Mesothelial cell of epicardium (in vitro differentiated cells): ENCODE results near the gene ATP4B. TPM values are rescaled to one million over a fixed set of nuclear protein-coding genes. Genes with fewer than 3 reads are reported as not detected.

Experiments
- DNase-seq, 2 experiments: peaks; one replicate each; pipeline ENCODE4 v3.0.0; 2021; ENCODE audit warnings: low spot score in 2 of 2; ENCODE audit not compliant: unreplicated experiment in 2 of 2
- H3K27ac Mint-ChIP-seq: 2 replicates; pipeline ENCODE4 v1.8.0; 2021; ENCODE audit warnings: mixed read lengths
- H3K27me3 Mint-ChIP-seq: 2 replicates; pipeline ENCODE4 v1.8.0; 2021; ENCODE audit warnings: low read depth, mixed read lengths
- H3K36me3 Mint-ChIP-seq: 2 replicates; pipeline ENCODE4 v1.8.0; 2021; ENCODE audit warnings: mixed read lengths
- H3K4me1 Mint-ChIP-seq: 2 replicates; pipeline ENCODE4 v1.8.0; 2021; ENCODE audit warnings: mixed read lengths
- H3K4me3 Mint-ChIP-seq: 2 replicates; pipeline ENCODE4 v1.8.0; 2021; ENCODE audit warnings: mild to moderate bottlenecking, moderate library complexity, mixed read lengths
- H3K9me3 Mint-ChIP-seq: 2 replicates; pipeline ENCODE4 v1.8.0; 2021; ENCODE audit warnings: mixed read lengths
- total RNA-seq: library from RNA; stranded (reverse); gene quantifications from 3 replicates; pipeline ENCODE4 v1.2.1, GENCODE V29; 2021
- TF ChIP-seq, protein P1 (sequence below): fragments of 200-600 bp; sonication (generic); IDR thresholded peaks from one replicate; pipeline ENCODE4 v1.5.0; 2021; ENCODE audit warnings: antibody characterized with exemption; ENCODE audit not compliant: unreplicated experiment

The ATP4B gene
- total RNA-seq, 1 donor from 2014 or later = not detected

DNA sequence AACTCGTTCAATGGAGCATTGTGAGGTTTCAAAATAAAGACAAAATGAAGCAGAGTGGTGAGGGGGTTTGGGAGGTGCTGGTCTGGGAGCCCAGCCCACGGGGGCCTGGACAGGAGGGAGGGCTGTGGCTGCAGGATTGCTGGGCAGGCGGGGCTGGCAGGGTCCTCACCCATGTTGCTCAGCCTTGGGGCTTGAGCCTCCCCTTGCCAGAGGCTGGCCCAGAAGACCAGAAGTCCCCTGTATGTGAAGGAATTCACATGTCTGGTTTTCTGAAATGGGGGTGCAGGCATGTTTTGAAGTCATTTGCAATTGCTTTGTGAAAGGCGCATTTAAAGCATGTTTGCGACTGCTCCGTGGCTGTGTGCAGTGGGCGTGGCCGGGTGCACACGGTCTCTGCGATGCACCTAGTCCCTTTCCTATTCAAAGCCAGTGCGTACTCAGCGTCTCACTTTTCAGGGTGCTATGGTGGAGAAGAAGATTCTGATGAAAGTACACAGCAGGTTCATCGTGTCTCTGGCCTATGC lies 11.3 kb upstream of the ATP4B start:
- Mint-ChIP-seq H3K27me3 (no peaks in the 10 kb centered on the region), H3K36me3 (no peaks in the 10 kb centered on the region), H3K9me3 (no peaks in the 10 kb centered on the region), H3K4me3 (no peak overlapping the region), H3K4me1 (no peaks in the 10 kb centered on the region), H3K27ac (no peak overlapping the region)
- peak; percentile 10 to 29 for DNase-seq
- TF ChIP-seq, protein P1, sequence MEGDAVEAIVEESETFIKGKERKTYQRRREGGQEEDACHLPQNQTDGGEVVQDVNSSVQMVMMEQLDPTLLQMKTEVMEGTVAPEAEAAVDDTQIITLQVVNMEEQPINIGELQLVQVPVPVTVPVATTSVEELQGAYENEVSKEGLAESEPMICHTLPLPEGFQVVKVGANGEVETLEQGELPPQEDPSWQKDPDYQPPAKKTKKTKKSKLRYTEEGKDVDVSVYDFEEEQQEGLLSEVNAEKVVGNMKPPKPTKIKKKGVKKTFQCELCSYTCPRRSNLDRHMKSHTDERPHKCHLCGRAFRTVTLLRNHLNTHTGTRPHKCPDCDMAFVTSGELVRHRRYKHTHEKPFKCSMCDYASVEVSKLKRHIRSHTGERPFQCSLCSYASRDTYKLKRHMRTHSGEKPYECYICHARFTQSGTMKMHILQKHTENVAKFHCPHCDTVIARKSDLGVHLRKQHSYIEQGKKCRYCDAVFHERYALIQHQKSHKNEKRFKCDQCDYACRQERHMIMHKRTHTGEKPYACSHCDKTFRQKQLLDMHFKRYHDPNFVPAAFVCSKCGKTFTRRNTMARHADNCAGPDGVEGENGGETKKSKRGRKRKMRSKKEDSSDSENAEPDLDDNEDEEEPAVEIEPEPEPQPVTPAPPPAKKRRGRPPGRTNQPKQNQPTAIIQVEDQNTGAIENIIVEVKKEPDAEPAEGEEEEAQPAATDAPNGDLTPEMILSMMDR = no peak

DNA sequence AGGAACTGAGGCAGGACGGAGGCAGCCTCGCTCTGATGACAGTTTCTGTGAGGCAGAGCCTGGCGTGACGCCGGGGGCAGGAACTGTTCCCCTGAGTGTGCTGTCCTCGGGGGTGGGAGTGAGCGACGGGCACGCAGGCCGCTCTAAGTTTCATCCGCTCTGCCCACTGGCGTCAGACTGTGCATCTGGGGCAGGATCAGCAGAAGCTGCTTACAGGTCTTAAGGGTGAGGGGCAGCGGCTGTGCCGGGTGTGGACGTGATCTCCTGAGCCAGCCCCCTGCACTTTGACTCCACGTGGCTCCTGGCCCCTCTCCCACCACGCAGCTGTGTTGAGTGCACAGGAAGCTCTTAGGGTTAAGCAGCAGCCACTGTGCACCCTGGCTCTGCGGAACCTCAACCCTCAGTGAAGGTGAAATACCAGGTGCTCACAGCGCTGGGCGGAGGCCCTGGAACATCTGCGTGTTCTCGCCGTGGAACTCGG lies 10.5 kb upstream of the ATP4B start:
- TF ChIP-seq, protein P1 = no peak
- peaks cover under 1% of the 10 kb centered on the region for H3K27me3 Mint-ChIP-seq
- H3K4me3 Mint-ChIP-seq = no peak overlapping the region
- no peaks in the 10 kb centered on the region for H3K9me3 Mint-ChIP-seq
- no peak overlapping the region for H3K27ac Mint-ChIP-seq
- peak; percentile 14 to 30 for DNase-seq
- H3K4me1 Mint-ChIP-seq = no peaks in the 10 kb centered on the region
- H3K36me3 Mint-ChIP-seq = no peaks in the 10 kb centered on the region

DNA sequence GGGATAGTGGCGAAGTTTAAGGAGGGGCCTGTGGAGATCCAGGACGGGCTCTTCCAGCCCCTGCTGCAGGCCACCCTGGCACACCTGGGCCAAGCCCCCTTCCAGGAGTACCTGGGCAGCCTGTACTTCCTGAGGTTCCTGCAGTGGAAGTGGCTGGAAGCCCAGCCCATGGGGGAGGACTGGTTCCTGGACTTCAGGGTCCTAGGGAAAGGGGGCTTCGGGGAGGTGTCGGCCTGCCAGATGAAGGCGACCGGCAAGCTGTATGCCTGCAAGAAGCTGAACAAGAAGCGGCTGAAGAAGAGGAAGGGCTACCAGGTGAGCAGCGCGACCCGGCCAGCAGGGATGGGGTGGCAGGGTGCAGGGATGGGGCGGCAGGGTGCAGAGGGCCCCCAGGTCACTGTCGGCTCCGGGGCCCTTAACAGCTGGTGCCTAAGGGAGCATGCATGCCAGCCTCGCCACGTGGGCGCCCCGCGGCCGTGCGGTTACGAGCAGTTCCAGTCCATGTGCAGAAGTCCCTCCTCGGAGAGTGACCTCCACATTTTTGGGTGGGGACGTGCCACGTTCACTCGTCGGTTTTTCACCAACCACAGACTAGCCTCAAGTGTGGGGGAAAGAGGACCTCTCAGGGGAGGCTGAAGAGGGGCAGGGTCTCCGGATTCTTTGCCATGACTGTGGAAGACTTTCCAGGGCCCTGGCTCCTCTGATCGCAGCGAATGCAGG lies 9.9 kb upstream of the ATP4B start:
- no peak overlapping the region for H3K27ac Mint-ChIP-seq
- H3K4me3 Mint-ChIP-seq = no peak overlapping the region
- peak in 1 of 2 experiments; percentile 15 for DNase-seq
- no peaks in the 10 kb centered on the region for H3K4me1 Mint-ChIP-seq
- TF ChIP-seq, protein P1 = no peak
- H3K36me3 Mint-ChIP-seq = no peaks in the 10 kb centered on the region
- H3K27me3 Mint-ChIP-seq = peaks cover 3% of the 10 kb centered on the region
- no peaks in the 10 kb centered on the region for H3K9me3 Mint-ChIP-seq

DNA sequence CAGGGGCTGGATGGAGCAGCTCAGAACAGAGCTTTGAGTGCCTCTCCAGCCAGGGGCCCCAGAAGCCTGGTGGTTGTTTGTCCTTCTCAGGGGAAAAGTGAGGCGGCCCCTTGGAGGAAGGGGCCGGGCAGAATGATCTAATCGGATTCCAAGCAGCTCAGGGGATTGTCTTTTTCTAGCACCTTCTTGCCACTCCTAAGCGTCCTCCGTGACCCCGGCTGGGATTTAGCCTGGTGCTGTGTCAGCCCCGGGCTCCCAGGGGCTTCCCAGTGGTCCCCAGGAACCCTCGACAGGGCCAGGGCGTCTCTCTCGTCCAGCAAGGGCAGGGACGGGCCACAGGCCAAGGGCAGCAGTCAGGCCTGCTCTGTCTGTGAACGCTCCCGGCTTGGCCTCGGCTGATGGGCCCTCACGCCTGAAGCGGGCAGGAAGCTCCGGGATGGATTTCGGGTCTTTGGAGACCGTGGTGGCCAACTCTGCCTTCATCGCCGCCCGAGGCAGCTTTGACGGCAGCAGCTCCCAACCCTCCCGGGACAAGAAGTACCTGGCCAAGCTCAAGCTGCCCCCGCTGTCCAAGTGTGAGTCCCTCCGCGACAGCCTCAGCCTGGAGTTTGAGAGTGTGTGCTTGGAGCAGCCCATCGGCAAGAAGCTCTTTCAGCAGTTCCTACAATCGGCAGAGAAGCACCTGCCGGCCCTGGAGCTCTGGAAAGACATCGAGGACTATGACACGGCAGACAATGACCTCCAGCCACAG lies 9.1 kb upstream of the ATP4B start, which contains the start of gene GRK1:
GRK1 (plus strand) TSS at position 269 of the 751 bp plus-strand sequence; CDS start at position 437, 168 bp downstream.
- Mint-ChIP-seq H3K36me3 (no peaks in the 10 kb centered on the region), H3K27me3 (peaks cover 3% of the 10 kb centered on the region), H3K9me3 (peaks cover 4% of the 10 kb centered on the region), H3K4me1 (no peaks in the 10 kb centered on the region), H3K4me3 (no peak within 1 kb of the TSS), H3K27ac (no peak within 1 kb of the TSS)
- TF ChIP-seq, protein P1 = no peak
- DNase-seq = peak; percentile 14 to 36

DNA sequence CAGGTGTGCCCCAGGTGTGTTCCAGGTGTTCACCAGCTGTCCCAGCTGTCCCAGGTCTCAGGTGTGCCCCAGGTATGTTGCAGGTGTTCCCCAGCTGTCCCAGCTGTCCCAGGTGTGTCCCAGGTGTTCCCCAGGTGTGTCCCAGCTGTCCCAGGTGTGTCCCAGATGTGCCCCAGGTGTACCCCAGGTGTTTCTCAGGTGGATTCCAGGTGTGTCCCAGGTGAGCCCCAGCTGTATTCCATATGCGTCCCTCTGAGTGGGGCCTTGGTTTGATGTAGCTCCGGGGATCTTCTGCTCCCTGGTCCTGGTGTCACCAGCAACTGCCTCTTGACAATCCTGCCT lies 8.3 kb upstream of the ATP4B start:
- Mint-ChIP-seq H3K4me1 (no peaks in the 10 kb centered on the region), H3K9me3 (peaks cover 13% of the 10 kb centered on the region), H3K27ac (no peak overlapping the region), H3K36me3 (no peaks in the 10 kb centered on the region), H3K4me3 (no peak overlapping the region), H3K27me3 (peaks cover 3% of the 10 kb centered on the region)
- TF ChIP-seq, protein P1 = no peak
- DNase-seq = peak; percentile 2 to 29
